DOHH2 (cell line): Measurements from ENCODE around the gene IFRD1.

Experiments
- CTCF ChIP-seq: fragments of 200-600 bp; sonication (generic); IDR thresholded peaks from one replicate; pipeline ENCODE4 v1.5.1; 2014; ENCODE audit warnings: antibody characterized with exemption, mild to moderate bottlenecking, low read depth, low read length; ENCODE audit not compliant: poor library complexity, severe bottlenecking
- EZH2phosphoT487 ChIP-seq: fragments of 200-600 bp; sonication (generic); IDR thresholded peaks from 2 replicates; pipeline ENCODE4 v1.6.1; 2017; ENCODE audit warnings: borderline replicate concordance, mild to moderate bottlenecking, antibody characterized with exemption, low read length, moderate library complexity, mixed read lengths

GRCh38 chr7:112449353-112449752 lies 907 bp upstream of the IFRD1 start:
- TF ChIP-seq CTCF, result no peak
- no peak for TF ChIP-seq EZH2phosphoT487
